Endothelial cell of umbilical vein (primary cell): ENCODE data around the gene CLIC3. TPM values are rescaled to one million over a fixed set of nuclear protein-coding genes. Genes with fewer than 3 reads are reported as not detected.
"Not testable (repeated sequence)": the region's sequence is repeated elsewhere in the genome, so short reads cannot be mapped to it uniquely, and the experiment has no call there.

Source experiments
- BruUV-seq: library from RNA; stranded (reverse); fragments of 400-500 nt; replicated peaks from 2 replicates; lab custom pipeline; 2021; lab: Mats Ljungman, UMichigan
- CTCF ChIA-PET: fragments of 300-600, 350-600 bp; sonication (Branson Sonifier 250); formaldehyde crosslinking; loops from one replicate; lab custom pipeline; 2021; ENCODE audit warnings: antibody characterized with exemption, inconsistent platforms; lab: Charles Lee
- POLR2A ChIA-PET: fragments of 300-600, 350-600 bp; sonication (Branson Sonifier 250); formaldehyde crosslinking; loops from one replicate; lab custom pipeline; 2021; ENCODE audit warnings: antibody characterized with exemption, inconsistent platforms; lab: Charles Lee
- DNase-seq: peaks from one replicate; pipeline ENCODE4 v3.0.0-alpha.2; 2011; ENCODE audit warnings: low read depth, low spot score
- FAIRE-seq: peaks from 2 replicates; lab custom pipeline; 2011; peaks lifted over from hg19 to GRCh38; lab: Jason Lieb, UNC
- H2AFZ ChIP-seq: 2 replicates; pipeline ENCODE4 v1.6.0; 2012; ENCODE audit warnings: low read depth, low read length, control low read depth, inconsistent platforms
- H3K27ac ChIP-seq: 2 replicates; pipeline ENCODE4 v1.5.1; 2011; ENCODE audit warnings: low read depth, mild to moderate bottlenecking, control low read depth, low read length, moderate library complexity; ENCODE audit not compliant: insufficient read depth
- H3K27me3 ChIP-seq, 2 experiments: 2 replicates each; pipeline versions ENCODE4 v1.6.0 to v1.6.1; 2011; ENCODE audit warnings: low read length in 2 of 2, mixed read lengths in 1 of 2; ENCODE audit not compliant: control insufficient read depth in 2 of 2, insufficient read depth in 2 of 2
- H3K36me3 ChIP-seq, 2 experiments: 2 replicates in 1 of 2; 3 replicates in 1 of 2; pipeline ENCODE4 v1.5.1; 2011; ENCODE audit warnings: low read length in 2 of 2, mild to moderate bottlenecking in 1 of 2, moderate library complexity in 1 of 2; ENCODE audit not compliant: control insufficient read depth in 2 of 2, insufficient read depth in 2 of 2; ENCODE audit errors: extremely low read depth in 1 of 2
- H3K4me1 ChIP-seq: 3 replicates; pipeline ENCODE4 v1.5.1; 2011; ENCODE audit warnings: mild to moderate bottlenecking, low read length; ENCODE audit not compliant: control insufficient read depth, insufficient read depth; ENCODE audit errors: extremely low read depth
- H3K4me2 ChIP-seq: 2 replicates; pipeline ENCODE4 v1.6.1; 2011; ENCODE audit warnings: low read length, control low read depth, mixed read lengths; ENCODE audit not compliant: insufficient read depth
- H3K4me3 ChIP-seq, 3 experiments: fragments of 200-600 bp in 1 of 3; sonication (generic), shearing (Covaris generic) in 1 of 3; replicated peaks in 1 of 3; 2 replicates each; pipeline ENCODE4 v1.5.1; 2011 to 2016; ENCODE audit warnings: control low read depth in 3 of 3, low read length in 3 of 3, mild to moderate bottlenecking in 2 of 3, inconsistent platforms in 1 of 3, low read depth in 1 of 3, moderate library complexity in 1 of 3; ENCODE audit not compliant: insufficient read depth in 1 of 3
- H3K79me2 ChIP-seq: 2 replicates; pipeline ENCODE4 v1.6.0; 2012; ENCODE audit warnings: low read length, inconsistent platforms; ENCODE audit not compliant: control insufficient read depth, insufficient read depth
- H3K9ac ChIP-seq: replicated peaks from 2 replicates; pipeline ENCODE3; 2011; ENCODE audit warnings: low read length, control low read depth; ENCODE audit not compliant: insufficient read depth; ENCODE audit errors: extremely low read depth
- H3K9me1 ChIP-seq: replicated peaks from 3 replicates; pipeline ENCODE4 v1.6.0; 2011; ENCODE audit warnings: mild to moderate bottlenecking, low read length; ENCODE audit not compliant: control insufficient read depth, insufficient read depth; ENCODE audit errors: extremely low read depth
- H3K9me3 ChIP-seq: replicated peaks from 2 replicates; pipeline ENCODE4 v1.5.1; 2012; ENCODE audit warnings: low read length, inconsistent platforms; ENCODE audit not compliant: control insufficient read depth, insufficient read depth
- H4K20me1 ChIP-seq: replicated peaks from 2 replicates; pipeline ENCODE3; 2011; ENCODE audit warnings: mild to moderate bottlenecking, low read length; ENCODE audit not compliant: control insufficient read depth, insufficient read depth; ENCODE audit errors: extremely low read depth
- CTCF ChIP-seq, 2 donors: IDR thresholded peaks; 1 replicate in 1 of 2; 2 replicates in 1 of 2; pipeline ENCODE4 v1.5.1; 2011; ENCODE audit warnings: low read length in 2 of 2, mild to moderate bottlenecking in 2 of 2, moderate library complexity in 2 of 2, control low read depth in 1 of 2, inconsistent platforms in 1 of 2, low read depth in 1 of 2; ENCODE audit not compliant: insufficient read depth in 1 of 2; ENCODE audit errors: extremely low read depth in 1 of 2
- EZH2 ChIP-seq: IDR thresholded peaks from 2 replicates; pipeline ENCODE4 v1.6.1; 2012; ENCODE audit warnings: borderline replicate concordance, low read depth, mild to moderate bottlenecking, moderate library complexity, low read length, inconsistent platforms; ENCODE audit not compliant: severe bottlenecking
- FOS ChIP-seq: IDR thresholded peaks from 2 replicates; pipeline ENCODE4 v1.6.1; 2011; ENCODE audit warnings: mild to moderate bottlenecking, low read length, moderate library complexity, borderline replicate concordance; ENCODE audit not compliant: insufficient read depth
- GATA2 ChIP-seq: IDR thresholded peaks from 2 replicates; pipeline ENCODE4 v1.7.0; 2011; ENCODE audit warnings: low read depth, mild to moderate bottlenecking, moderate library complexity, mixed read lengths, low read length; ENCODE audit not compliant: insufficient read length, insufficient read depth
- JUN ChIP-seq: IDR thresholded peaks from 2 replicates; pipeline ENCODE4 v1.6.1; 2011; ENCODE audit warnings: borderline replicate concordance, low read depth; ENCODE audit not compliant: insufficient read length, insufficient read depth
- MAX ChIP-seq: IDR thresholded peaks from 2 replicates; pipeline ENCODE4 v1.6.1; 2011; ENCODE audit not compliant: insufficient read depth, insufficient read length
- MYC ChIP-seq: IDR thresholded peaks from one replicate; pipeline ENCODE4 v1.6.1; 2011; ENCODE audit warnings: mild to moderate bottlenecking, low read depth, low read length
- POLR2A ChIP-seq: IDR thresholded peaks from 2 replicates; pipeline ENCODE4 v1.6.1; 2012; ENCODE audit warnings: low read depth, mild to moderate bottlenecking, control low read depth, low read length
- POLR2AphosphoS5 ChIP-seq: IDR thresholded peaks from 2 replicates; pipeline ENCODE4 v1.6.1; 2012; ENCODE audit warnings: low read depth, mild to moderate bottlenecking, control low read depth, low read length, moderate library complexity; ENCODE audit not compliant: insufficient read depth
- dilution Hi-C: fragments of 300-500 bp; cut with MboI; formaldehyde crosslinking; loops from one replicate; pipeline ENCODE4 v1.15.0; 2019; ENCODE audit warnings: low sequenced_read_pairs; ENCODE audit not compliant: extremely low pct_ligation_motif_present
- intact Hi-C: fragments of 100-400 bp; cut with micrococcal nuclease; formaldehyde crosslinking; loops from one replicate; pipeline ENCODE4 v1.10.0; 2022
- polyA plus RNA-seq, 4 experiments: library from polyadenylated mRNA; depleted of rRNA in 3 of 4; stranded (reverse) in 3 of 4; unstranded in 1 of 4; fragments of >200 nt; gene quantifications; 2 replicates each; pipeline versions ENCODE4 v1.2.1 to v1.2.3, GENCODE V29; 2011 to 2012; ENCODE audit warnings: missing spikeins in 1 of 4
- total RNA-seq: library from RNA; stranded (reverse); gene quantifications from 2 replicates; pipeline ENCODE4 v1.2.3, GENCODE V29; 2021

CLIC3 gene
- total and polyA plus RNA-seq, 2 donors (not counting 3 experiments of a cell fraction or from before 2014, with no cell fraction given), result 2.3 TPM; not detected in 1

GRCh38 chr9:137034039-137034708, 37.8 kb upstream of the CLIC3 start:
- Histone ChIP-seq H3K9ac (no peak overlapping the region), H3K27me3 (no peaks in the 10 kb centered on the region), H3K9me3 (no peaks in the 10 kb centered on the region), H3K79me2 (no peaks in the 10 kb centered on the region), H2AFZ (no peak overlapping the region), H3K9me1 (no peaks in the 10 kb centered on the region), H3K4me1 (peaks cover under 1% of the 10 kb centered on the region), H4K20me1 (no peaks in the 10 kb centered on the region), H3K4me2 (no peak overlapping the region), H3K27ac (no peak overlapping the region), H3K4me3 (no peak overlapping the region), H3K36me3 (peaks cover 0 to 6% of the 10 kb centered on the region in 2 experiments)
- FAIRE-seq, result no peak
- no peak for TF ChIP-seq POLR2A
- no peak for TF ChIP-seq EZH2
- TF ChIP-seq JUN, result no peak
- no peak for TF ChIP-seq CTCF (IDR thresholded peaks at IDR 0.05; ENCODE audit: extremely low read depth in 1 of 2, insufficient read depth in 1 of 2, low read depth in 1 of 2, low read length in 2 of 2)
- no peak for TF ChIP-seq MAX
- no peak for TF ChIP-seq GATA2
- no peak for TF ChIP-seq FOS
- no peak for TF ChIP-seq MYC
- TF ChIP-seq POLR2AphosphoS5, result no peak
- intact Hi-C loops (loop anchor here (2.0 kb wide), 1 partner anchor 191 kb away; the partner anchor contains the start of gene AJM1), dilution Hi-C loops (no loop called here)
- BruUV-seq, result no TSS peak
- ChIA-PET CTCF (interaction anchor here (0.9 to 4.3 kb wide), 27 partner anchors 8 to 262 kb away, joined by 3 to 111 read pairs (median 6); partner anchors contain the start of genes AJM1, CLIC3, FBXW5 and MAN1B1), POLR2A (interaction anchor here (0.6 kb wide), 2 partner anchors 33 to 106 kb away, joined by 3 to 5 read pairs; no protein-coding TSS in a partner anchor)
- DNase-seq, result no peak

GRCh38 chr9:137033481-137033880, 37.1 kb upstream of the CLIC3 start:
- POLR2A ChIA-PET, H3K79me2 ChIP-seq, H3K36me3 ChIP-seq, H2AFZ ChIP-seq, H3K27me3 ChIP-seq, H3K27ac ChIP-seq, H3K9me3 ChIP-seq, BruUV-seq, H3K4me1 ChIP-seq, FAIRE-seq, H3K4me2 ChIP-seq, intact Hi-C loops, H4K20me1 ChIP-seq, DNase-seq, dilution Hi-C loops, H3K9me1 ChIP-seq, H3K4me3 ChIP-seq, H3K9ac ChIP-seq: not testable (repeated sequence)
- CTCF ChIA-PET, result interaction anchor here (4.3 kb wide), 1 partner anchor 86 kb away, joined by 111 read pairs; no protein-coding TSS in a partner anchor
